ENCODE results near the gene WNT4.

Gene WNT4

DNA sequence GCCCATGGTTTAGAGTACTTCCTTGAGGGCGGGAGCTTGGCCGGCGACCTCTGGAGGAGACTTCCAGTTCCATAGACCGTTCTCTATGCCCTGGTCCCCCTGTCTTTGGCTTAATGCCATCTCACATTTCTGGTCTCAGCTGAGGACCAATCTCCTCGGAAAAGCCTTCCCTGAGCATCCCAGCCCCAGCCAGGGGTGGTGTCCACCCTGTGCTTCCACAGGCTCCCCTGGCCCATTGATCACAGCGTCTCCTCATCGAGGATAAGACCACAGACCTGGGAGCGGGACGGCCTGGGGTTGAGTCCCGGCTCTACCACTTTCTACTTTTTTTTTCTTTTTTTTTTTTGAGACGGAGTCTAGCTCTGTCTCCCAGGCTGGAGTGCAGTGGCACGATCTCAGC is 14.5 kb downstream of the WNT4 start:
- DNase-seq = no peak

DNA sequence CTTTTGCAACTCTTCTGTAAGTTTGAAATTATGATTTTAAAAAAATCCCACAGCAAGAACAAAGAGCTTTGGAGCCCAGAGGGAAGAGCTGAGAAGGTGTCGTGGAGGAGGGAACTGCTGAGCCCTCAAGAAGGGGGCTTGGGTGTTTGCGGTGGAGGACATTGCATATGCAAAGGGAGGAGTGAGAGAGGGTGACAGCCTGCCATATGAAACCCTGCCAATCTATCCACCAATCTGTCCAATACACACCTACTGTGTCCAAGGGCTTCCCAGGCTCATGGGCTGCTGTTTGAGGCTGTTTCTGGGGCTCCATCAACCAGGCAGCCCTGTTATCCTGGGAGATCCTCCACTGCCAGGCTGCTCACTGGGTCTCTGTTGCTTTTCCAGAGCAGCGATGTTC is 15.2 kb downstream of the WNT4 start:
- DNase-seq = no peak

DNA sequence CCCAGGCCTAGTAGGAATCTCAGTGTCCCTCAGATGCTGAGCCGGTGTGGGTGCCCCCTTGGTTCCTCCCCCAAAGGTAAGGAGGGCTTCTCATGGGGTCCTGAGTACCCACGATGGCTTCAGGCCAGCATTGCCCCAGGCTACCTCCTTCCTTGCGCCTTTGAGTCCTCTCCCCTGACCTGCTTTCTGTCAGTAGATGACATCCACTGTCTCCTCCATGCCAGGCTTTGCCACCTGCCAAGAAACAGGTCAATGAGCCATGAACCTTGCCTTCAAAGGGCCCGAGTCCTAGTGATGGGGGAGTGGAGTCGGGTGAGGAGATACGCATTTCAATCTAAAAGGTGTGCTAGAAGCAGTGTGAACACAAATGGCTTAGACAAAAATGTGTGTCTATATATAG is 15.6 kb downstream of the WNT4 start:
- DNase-seq = no peak

DNA sequence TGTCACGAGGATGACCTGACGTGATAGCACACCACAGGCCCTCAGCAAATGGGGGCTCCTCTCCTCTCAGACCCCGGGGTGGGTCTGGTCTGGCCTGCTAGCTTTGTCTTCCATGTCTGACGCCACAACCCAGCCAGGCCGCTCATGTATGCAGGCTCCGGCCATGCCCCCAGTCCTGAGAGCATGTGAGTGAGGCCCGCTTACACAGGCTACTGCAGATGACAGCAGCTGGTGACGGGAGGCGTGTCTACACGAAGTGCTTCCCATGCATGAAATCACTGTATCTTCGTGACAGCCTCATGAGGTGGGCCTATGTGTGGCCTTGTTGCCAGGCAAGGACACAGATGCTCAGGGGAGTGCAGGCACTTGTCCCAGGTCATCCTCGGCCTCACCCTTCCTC is 16.4 kb downstream of the WNT4 start:
- no peak for DNase-seq

DNA sequence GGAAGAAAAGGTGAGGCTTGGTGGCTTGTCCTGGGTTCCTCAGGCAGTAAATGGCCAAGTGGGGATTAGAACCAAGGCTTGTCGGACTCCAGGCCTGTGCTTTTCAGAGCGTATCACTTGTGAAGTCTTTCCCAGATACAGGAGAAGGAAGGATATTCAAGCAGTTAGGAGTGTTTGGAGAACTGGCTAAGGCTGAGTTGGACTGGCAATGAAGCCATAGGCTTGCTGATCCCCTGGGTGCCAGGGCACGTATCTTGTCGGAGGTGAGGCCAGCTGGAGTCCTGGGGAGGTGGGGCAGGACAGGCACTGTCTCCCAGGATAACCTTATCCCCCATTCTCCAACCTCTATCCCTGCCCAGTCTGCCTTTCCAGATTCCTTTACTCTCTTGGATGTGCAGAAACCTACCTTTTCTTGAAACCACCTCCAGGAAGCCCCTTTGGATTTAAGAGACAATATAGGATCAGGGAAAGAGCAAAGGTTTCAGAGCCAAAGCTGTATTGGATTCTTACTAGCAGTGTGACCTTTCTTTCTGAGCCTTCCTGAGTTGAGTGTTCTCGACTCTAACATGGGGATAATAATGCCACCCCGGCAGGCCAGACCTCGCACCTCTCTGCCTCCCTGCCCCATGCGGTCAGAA is 18.2 kb downstream of the WNT4 start:
- DNase-seq = no peak

DNA sequence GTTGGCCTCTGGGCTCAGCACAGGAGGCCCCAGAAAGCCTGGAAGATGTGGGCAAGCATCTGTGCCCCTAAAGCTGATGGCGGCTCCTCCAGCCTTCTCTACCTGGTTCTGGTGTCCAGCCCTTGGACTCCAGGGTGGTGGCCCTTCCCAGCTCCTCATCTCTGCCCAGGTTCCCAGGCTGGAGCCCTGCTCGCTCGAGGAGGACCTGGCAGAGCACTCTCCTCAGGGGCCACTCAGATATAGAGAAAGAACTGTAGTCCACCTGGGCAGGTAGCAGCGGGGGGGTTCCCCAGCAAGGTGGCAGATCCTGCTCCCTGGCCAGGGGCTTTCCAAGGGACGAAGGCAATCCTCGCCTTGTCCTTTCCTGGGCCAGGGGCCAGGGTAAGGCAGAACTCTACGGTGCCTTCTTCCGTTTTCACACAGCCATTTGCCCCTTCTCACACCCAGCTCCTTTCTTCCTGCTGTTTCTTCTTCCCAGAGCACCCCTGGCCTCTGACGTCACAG is 18.9 kb downstream of the WNT4 start:
- DNase-seq = no peak

DNA sequence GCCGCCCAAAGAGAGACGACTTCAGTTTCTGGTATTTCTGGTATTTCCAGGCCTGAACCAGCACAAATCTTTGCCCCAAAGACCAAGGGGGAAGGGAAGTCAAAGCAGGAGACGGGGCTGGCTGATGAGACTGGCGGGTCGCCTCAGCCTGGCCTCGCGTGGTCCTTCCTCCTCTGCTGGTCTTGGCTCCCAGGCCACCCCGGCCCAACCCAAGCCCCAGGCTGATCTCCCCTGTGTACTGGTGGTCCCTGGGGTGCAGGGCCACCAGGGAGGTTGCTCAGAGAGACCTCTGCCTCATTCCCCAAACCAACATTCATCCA is 19.9 kb downstream of the WNT4 start:
- no peak for DNase-seq

DNA sequence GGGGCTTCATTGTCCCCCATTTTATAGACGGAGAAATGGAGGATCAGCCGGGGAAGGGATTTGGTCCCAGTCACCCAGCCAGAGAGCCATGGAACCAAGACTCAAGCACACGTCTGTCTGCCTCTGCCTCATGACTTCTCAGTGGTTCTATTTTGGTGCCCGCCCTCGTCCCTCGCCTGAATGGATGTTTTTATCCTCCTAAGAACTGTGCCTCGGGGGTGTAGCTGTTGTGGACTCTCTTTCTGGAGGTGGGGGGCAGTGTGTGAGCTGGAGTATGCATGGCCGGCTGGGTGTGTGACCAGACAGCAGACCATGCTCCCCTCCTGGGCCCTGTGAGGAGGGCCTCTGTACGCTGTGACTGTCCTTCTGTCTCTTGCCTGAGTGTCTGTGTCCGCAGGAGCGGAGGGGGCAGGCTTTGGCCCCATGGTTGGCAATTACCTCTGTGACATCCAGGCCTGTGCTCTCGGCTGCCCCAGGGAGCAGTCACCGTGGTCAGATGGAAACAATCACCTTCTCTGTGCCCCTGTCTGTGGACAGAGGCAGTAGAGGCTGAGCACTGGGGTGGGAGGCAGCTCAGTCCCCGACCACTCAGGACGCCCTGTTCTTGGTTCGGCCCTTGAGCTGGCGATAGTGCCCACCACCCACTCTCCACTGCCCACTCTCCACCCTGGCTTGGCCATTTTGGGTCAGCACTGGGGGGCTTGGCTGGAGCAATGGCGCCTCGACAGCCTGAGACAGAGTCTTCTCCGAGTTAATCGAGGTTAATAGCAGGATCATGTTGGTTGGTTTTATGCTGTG is 20.4 kb downstream of the WNT4 start:
- no peak for DNase-seq

DNA sequence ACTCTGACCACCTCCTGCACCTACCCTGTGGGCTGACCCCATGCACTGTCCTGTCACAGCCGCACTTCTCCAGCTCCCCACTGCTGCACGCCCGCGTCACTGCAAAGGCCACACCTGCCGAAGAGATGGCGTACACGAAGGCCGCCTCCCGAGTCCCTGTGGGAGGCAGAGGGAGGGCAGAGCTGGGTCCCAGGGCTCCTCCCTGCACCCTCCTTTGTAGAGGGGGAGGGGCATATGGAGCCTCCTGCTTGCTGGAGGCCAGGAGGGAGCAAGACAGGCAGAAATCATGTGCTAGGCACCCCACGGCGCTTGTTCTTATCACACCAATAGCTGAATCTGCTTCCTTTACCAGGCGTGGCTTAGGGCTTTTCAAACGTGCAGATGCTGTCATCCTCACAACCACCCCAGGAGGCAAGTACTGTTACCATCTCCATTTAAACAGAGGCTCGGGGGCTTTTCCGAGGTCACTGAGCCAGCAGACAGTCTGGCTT is 21.4 kb downstream of the WNT4 start:
- DNase-seq = no peak

DNA sequence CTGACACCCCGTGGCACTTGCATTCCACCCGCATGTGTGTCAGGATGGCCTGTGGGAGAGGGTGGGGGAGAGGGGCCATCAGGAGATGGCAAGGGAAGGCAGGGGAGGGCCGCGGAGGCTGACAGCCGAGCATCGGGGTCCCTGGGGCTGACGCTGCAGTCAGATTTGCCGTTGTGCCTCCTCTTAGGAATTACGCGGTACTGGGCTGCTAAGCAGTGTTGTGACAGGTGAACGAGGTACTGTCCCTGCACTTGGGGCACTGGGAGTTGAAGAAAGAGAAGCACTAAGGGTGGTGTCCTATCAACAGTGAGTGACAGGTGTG is 22.5 kb downstream of the WNT4 start:
- DNase-seq = no peak

DNA sequence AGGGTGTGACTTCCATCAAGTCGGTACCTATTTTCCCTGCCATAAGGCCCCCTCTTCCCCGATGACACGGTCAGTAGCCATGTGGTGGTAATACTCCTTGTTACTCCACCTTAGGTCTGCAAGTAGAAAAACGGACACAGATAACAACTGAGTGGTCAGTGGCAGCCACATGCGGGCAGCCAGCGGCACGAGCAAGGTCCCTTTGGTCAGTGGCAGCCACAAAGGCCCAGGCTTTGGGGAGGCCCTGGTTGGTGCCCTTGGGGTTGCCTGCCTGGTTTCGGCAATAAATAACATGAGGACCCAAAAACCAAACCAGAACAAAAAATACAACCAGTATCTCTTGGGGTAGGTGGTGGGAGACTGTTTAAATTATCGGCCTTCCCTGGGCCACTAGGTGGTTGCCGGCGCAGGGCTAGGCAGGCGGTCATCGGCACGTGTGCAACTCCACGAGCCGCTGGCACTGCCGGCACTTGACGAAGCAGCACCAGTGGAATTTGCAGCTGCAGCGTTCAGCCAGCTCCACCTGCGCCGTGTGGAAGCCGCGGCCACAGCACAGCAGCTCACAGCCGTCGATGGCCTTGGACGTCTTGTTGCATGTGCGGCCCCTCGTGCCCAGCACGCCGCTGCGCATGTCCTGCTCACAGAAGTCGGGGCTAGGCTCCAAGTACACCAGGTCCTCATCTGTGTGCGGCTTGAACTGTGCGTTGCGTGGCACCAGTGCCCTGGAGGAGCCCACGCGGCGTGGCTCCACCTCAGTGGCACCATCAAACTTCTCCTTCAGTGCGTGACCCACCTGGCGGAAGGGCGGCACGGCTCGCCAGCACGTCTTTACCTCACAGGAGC is 23.1 kb downstream of the WNT4 start:
- no peak for DNase-seq

DNA sequence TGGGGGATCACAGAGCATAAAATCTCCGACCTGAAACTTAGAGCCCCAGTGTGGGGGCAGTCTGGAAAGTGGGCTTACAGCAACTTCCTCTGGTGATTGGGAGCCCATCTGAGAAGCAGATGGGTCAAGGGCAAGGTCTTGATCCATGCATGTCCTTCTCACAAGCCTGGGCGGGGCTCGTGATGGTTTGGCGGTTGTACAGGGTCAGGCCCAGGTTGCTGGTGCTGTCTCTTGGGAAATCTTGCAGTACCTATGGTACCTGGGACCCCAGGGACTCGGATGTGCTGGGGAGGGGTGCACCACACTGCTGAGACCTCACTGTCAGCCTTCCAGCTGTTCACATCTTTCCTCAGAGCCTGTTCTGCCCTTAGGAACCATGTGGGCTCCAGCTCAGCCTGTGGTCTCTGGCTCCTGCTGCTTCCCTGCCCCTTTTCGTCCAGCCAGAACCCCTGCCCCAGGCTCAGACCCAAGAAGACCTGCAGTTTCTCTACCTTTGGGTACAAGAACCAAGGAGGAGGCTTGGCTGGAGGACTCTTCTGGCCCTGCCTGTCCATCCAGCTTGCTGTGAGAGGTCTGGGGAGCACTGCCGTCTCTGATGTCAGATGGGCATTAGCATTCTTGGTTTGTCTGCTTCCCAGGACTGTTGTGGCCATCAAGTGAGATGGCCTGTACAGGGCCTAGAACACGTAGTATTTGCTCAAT is 24.5 kb downstream of the WNT4 start:
- no peak for DNase-seq

DNA sequence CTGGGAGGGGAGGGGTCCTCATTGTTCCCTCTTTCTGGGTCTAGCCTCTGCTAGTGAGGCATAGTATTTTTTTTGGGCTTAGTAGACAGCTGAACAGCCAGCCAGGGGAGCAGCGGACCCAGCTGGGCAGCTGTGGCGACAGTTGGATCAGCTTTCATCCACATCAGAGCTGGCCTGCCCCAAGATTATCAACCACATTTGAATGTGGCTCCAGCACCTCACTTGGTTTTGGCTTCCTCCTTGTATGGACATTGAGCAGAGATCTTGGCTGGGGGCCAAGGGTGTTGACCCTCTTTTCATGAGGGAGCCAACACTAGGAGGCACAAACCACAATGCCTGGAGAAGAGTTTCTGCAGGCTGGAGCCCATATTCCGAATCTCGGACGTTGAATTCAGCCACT is 25.0 kb downstream of the WNT4 start:
- DNase-seq = no peak

DNA sequence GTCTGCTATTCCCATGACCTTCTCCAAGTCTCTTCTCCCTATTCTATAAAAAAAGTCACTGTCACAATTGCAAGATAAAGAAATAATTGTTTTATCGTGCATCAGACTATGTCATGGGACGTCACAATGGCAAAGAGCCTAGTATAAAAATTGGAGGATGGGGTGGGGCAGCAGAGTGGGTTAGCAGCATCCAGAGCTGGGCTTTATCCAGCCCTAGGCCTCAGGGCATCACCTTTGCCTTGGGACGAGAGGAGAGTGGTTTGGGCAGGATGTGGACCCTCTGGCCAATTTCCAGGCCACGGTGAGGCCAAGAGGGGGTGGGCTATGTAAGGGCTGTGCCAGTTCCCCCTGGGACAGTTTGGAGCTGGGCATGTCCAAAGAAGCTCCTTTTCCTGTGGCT is 25.7 kb downstream of the WNT4 start:
- no peak for DNase-seq

DNA sequence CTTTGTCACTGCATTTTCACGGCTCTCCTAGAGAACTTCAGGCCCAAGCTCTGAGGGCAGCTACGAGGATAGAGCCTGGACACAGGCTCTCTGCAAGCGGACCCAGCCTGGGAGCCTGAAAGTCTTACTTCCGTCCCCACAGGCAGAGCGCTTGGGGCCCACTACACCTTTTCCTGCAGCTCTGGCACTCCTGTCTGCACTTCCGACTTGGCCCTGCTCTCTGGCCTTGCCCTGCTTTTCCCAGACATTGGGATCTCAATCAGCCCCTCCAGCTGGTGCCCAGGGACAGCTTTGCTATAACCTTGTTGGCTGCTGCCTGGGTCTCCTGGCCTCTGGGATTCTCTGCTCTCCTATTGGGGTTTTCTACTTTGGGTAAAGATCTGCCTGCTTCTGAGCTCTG is 27.6 kb downstream of the WNT4 start:
- no peak for DNase-seq

DNA sequence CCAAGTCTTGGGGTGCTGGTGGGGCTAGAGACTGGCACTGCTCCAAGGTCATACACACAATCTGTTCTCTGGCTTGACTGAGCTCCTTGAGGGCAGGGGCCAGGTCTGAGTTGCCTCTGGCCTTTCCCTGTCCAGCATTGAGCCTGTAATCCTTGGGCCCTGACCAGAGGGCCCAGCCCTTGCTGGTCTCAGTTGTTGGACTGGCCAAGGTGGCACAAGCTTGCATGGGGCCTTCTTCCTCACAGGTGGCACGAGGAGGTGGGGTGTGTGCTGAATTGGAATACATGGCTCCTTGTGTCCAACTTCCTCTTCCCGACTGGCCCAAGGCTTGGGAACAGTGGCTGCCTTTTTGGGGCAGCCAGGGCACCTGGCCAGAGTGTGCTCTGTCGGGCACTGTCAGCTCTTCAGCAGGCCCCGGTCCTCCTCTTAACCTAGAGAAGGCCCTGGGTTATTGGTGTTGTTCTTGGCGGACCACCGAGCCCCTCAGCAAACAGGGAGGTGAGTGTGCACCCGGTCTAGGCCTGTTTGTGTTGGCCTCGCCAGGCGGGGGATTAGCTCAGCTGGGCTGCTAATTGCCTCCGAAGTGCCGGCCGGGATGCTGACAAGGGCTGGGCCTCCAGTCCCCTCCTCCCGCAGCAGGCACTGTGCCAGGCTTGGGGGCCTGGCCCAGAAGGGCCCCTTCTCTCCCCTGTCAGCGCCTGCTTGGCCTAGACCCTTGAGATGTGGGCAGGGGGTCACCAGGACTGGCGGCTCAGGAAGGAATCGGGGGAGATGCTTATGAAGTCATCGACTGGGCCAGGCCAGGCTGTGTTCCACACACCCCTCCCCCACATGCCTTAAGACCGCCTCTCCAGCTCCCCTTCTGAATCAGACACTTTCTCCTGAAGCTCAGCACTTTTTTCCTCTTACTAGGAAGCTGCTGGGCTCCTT is 28.5 kb downstream of the WNT4 start:
- DNase-seq = peak; percentile 79

DNA sequence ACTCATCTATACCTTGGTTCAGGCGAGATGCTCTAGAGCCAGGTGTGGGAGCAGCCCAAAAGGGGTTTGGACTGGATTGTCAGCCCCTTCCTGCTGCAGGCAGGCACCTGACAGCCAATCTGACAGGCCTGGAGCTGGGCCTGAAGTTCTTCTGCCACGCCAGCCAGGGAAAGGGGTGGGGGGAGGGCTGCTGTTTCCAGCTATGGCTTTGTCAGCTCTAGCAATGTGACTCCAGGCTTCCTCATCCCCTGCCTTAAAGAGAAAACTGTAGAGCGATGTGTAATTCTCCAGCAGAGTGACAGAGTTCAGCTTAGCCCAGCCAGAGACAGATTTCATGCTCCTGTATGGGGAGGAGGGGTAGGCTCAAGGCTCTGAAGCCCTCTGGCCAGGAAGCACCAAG is 30.3 kb downstream of the WNT4 start:
- DNase-seq = no peak

DNA sequence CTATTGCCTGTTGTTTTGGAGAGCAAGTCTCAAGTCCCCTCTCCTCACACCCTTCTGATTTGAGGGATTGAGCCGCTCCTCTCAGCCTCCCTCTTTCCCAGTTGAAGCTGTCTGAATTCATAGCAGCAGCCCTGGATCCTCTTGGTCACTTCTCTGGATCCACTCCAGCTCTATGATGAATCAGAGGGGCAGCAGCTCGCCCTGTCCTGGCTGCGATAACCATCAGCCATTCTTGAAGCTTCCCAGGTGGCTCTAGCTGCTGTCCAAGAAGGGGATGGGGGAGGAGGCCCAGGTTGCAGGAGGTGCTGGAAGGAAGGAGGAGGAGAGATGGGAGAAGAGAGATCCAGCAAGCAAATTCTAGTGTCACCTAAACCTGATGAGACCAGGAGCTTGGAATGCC is 31.3 kb downstream of the WNT4 start:
- DNase-seq = no peak

DNA sequence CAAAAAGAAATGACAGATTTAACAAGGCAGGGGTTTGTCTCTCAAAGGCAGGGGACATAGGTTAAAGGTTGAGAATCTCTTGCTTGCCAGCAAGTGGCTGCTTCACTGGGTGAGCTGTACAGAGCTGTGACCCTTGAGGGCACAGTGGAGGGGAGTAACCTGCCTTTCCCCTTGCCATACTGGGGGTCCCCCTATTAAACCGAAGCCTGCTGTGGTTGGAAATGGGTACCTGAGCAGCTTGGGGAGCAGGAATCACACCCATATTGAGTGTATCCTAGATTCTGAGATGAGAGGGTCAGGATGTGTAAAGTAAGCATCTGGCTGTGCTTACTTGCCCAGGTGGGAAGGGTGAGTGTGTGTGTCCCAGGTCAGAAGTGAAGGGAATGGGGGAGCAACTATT is 31.8 kb downstream of the WNT4 start:
- DNase-seq = no peak

DNA sequence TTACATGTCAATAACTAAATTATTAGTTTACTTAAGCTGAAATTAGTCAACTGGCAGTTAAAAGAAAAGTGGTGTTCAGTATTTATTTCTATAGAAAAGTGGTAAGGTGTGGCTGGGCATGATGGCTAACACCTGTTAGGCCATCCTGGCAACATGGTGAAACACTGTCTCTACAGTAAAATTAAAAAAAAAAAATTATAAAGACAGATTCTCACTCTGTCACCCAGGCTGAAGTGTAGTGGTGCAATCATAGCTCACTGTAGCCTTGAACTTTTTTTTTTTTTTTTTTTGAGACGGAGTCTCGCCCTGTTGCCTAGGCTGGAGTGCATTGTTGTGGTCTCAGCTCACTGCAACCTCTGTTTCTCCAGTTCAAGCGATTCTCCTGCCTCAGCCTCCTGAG is 32.9 kb downstream of the WNT4 start:
- no peak for DNase-seq

DNA sequence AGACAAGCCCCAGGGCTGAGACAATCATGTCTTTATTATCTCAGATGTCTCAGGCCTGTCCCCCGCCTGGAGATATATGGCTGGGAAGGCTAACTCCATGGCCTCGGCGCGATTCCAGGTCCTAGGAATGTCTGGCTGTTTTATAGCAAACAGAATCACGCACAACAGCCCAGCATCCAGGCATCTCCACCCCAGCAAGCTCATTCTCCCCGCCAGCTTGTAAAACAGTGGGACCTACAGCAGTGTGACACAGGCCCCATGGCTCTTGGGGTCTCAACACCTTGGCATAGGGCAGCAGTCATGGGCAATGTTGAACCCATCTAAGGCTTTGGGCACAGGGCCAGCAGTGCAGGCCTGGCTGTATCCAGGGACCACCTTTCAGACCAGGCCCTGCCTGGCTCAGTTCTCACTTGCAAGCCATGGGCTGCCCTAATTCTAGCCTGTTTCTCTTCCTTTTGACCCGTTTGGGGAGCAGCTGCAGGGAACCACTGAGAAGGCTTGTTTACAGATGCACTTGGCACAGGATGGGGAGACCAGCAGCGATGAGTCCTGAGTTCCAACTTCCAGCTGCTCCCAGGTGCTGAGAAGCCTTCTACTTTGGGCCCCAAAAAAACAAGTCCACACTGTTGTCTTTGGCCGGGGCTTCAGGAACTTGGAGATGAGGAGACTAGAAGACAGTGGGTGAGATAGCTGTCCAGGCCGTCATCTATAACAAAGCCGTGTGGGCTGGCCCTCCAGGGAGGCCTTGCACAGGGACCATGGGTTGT is 34.4 kb downstream of the WNT4 start:
- peak; percentile 48 for DNase-seq

Measured in right hindlimb (tissue), 1 donor.